Heart right ventricle (tissue), 16 donors: ENCODE results near the gene RTTN. TPM values are rescaled to one million over a fixed set of nuclear protein-coding genes. Genes with fewer than 3 reads are reported as not detected.

Experiments
- ATAC-seq, 8 donors: fragments of 200-7000 bp; cut with Tn5 transposase; one replicate each; pipeline ENCODE4 v1.9.1; 2020; ENCODE audit warnings: mild to moderate bottlenecking in 8 of 8, moderate library complexity in 8 of 8, moderate number of reproducible peaks in 1 of 8
- DNase-seq, 2 donors: peaks; one replicate each; pipeline ENCODE4 v3.0.0-alpha.2; 2020
- H3K27ac ChIP-seq, 10 donors: fragments of 200-600 bp; sonication (generic) in 2 of 10; one replicate each; pipeline versions ENCODE4 v1.5.0 to v1.8.0; 2020 to 2022; ENCODE audit warnings: mild to moderate bottlenecking in 3 of 10
- H3K27me3 ChIP-seq, 7 donors: fragments of 200-600 bp; one replicate each; pipeline ENCODE4 v1.8.0; 2021 to 2022; ENCODE audit warnings: mild to moderate bottlenecking in 2 of 7
- H3K36me3 ChIP-seq, 9 donors: fragments of 200-600 bp; sonication (generic) in 1 of 9; one replicate each; pipeline versions ENCODE4 v1.5.0 to v1.8.0; 2020 to 2022; ENCODE audit warnings: mild to moderate bottlenecking in 2 of 9
- H3K4me1 ChIP-seq, 9 donors: fragments of 200-600 bp; sonication (generic) in 1 of 9; one replicate each; pipeline versions ENCODE4 v1.5.0 to v1.8.0; 2020 to 2022; ENCODE audit warnings: mild to moderate bottlenecking in 4 of 9
- H3K4me3 ChIP-seq, 10 donors: fragments of 200-600 bp; sonication (generic) in 2 of 10; one replicate each; pipeline versions ENCODE4 v1.5.0 to v1.8.0; 2020 to 2022; ENCODE audit warnings: mild to moderate bottlenecking in 7 of 10, moderate library complexity in 2 of 10
- H3K9me3 ChIP-seq, 11 donors: fragments of 200-600 bp in 10 of 11; sonication (generic) in 2 of 11; one replicate each; pipeline versions ENCODE4 v1.5.0 to v1.8.0; 2013 to 2022; ENCODE audit warnings: mild to moderate bottlenecking in 2 of 11, control low read depth in 1 of 11, moderate library complexity in 1 of 11
- WGBS, 2 donors: extraction: QIAGEN DNeasy Blood & Tissue Kit; methylation state at CpG; one replicate each; pipeline ENCODE4 v1.1.7; 2013; ENCODE audit warnings: inconsistent platforms in 1 of 2; 5-methylcytosine and 5-hydroxymethylcytosine counted together
- intact Hi-C, 10 donors: fragments of 100-400 bp; cut with DNase I; formaldehyde crosslinking; loops; one replicate each; pipeline versions ENCODE4 v1.11.1 to v1.14.2; 2022
- polyA plus RNA-seq, 2 donors: library from polyadenylated mRNA; stranded (reverse); fragments of 200-250 nt; gene quantifications; one replicate each; pipeline ENCODE4 v1.2.3, GENCODE V29; 2013
- total RNA-seq, 10 donors: library from RNA; stranded (reverse); fragmentation: NEBNext Ultra II Directional in 3 of 10; extraction: Animal tissue kit (Norgen Biotek cat#: 25700) in 3 of 10; gene quantifications; one replicate each; pipeline versions ENCODE4 v1.2.1 to v1.2.4, GENCODE V29; 2021 to 2023
- TF ChIP-seq, protein P1 (sequence below), 9 donors: fragments of 200-600 bp; sonication (generic) in 2 of 9; IDR thresholded peaks; one replicate each; pipeline versions ENCODE4 v1.5.0 to v1.8.0; 2021 to 2022; ENCODE audit warnings: antibody characterized with exemption in 9 of 9, mild to moderate bottlenecking in 5 of 9, moderate library complexity in 1 of 9
- donor health status: Arrhythmogenic right ventricular cardiomyopathy.
- donor health status: ischemic (EF 13 %, LVEDD 7.1; RV severe dilation, severe dysfunction).
- donor health status: healthy with polysubstance abuse.
- donor health status: DM: no; HTN: yes; CAD: no.
- donor health status: DM: no; HTN: no; CAD: no.
- donor health status: ischemic (EF 25% LVEDD 6.9; RV normal size, moderate dysfunction).
- donor health status: ischemic (EF 25% LVEDD 5.7; RV mildly dilated, moderate dysfunction).
- donor health status: healthy.
- donor health status: DM: yes; HTN: yes; CAD: no.
- donor health status: Ischemic cardiomyopathy.
- donor health status: ischemic (EF 35%, LVEDD 5.7; RV mildly dilated, moderate dysfunction).
- donor health status: nonischemic (EF 11% LVEDD 7.7; RV severe dilation, severe dysfunction).
- donor health status: DM: yes; HTN: yes; CAD: no.
- donor health status: PGD.
- donor health status: ischemic (EF 29% LVEDD 5.4; RV normal size, mild dysfunction).
- donor health status: nonischemic (EF 23%, LVEDD 6.1; RV moderate dilation, normal function).

Gene RTTN
- total and polyA plus RNA-seq, 12 donors, result 3.5 to 15.7 (median 9.4) TPM

DNA sequence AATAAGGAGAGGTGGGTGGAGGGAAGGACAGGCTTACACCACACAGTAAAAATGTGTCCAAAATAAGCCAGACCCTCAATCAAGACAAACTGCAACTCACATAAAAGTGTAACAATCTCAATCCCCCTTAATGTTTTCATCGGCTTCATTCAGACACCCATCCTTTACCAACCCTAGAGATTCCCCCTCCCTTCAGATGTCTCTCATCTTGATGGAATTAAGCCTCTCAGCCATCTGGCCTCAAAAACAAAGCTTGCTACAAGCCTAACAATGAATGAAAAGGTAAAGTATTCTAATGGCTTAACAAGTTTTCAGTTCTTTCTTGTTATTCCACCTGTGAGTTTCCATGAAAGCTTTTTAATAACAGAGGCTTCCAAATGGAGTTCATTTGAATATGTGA, 5.2 kb downstream of the RTTN start:
- TF ChIP-seq, protein P1, sequence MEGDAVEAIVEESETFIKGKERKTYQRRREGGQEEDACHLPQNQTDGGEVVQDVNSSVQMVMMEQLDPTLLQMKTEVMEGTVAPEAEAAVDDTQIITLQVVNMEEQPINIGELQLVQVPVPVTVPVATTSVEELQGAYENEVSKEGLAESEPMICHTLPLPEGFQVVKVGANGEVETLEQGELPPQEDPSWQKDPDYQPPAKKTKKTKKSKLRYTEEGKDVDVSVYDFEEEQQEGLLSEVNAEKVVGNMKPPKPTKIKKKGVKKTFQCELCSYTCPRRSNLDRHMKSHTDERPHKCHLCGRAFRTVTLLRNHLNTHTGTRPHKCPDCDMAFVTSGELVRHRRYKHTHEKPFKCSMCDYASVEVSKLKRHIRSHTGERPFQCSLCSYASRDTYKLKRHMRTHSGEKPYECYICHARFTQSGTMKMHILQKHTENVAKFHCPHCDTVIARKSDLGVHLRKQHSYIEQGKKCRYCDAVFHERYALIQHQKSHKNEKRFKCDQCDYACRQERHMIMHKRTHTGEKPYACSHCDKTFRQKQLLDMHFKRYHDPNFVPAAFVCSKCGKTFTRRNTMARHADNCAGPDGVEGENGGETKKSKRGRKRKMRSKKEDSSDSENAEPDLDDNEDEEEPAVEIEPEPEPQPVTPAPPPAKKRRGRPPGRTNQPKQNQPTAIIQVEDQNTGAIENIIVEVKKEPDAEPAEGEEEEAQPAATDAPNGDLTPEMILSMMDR (IDR thresholded peaks at IDR 0.05), result no peak
- intact Hi-C loops, result loop anchor here in 3 of 10 donors (10.0 kb wide), 1 partner anchor 85 kb away; the partner anchor contains the start of gene SOCS6 (in 3 of the 3)
- H3K36me3 ChIP-seq, result peaks cover 0 to 81% (median 16%) of the 10 kb centered on the region in 9 donors
- 0 to 38% methylated on average over 1 of the region's 1 CpG for WGBS, 2 donors
- H3K4me1 ChIP-seq, result peaks cover 0 to 22% (median 11%) of the 10 kb centered on the region in 9 donors
- no peak for ATAC-seq
- no peak overlapping the region for H3K27ac ChIP-seq
- no peak overlapping the region for H3K4me3 ChIP-seq
- no peaks in the 10 kb centered on the region for H3K9me3 ChIP-seq
- DNase-seq, result no peak
- H3K27me3 ChIP-seq, result no peaks in the 10 kb centered on the region

DNA sequence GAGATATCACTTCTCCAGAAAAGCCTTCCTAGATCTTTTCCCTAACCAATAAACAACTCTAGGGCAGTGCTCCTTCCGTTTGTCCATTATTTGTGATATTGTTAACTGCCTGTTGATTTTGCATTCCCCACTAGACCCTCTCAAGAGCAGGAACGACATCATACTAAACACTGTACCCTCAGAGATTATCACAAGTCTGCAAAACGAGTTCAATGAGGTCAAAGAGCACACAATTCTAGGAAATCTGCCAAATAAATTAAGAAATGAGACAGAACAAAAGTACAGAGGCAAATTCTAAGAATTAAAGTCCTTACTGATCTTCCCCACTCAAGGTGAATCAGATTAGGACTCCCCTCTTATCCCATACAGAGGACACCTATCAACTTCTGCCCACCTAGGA, 7.6 kb downstream of the RTTN start:
- TF ChIP-seq, protein P1 (IDR thresholded peaks at IDR 0.05), result no peak
- intact Hi-C loops, result loop anchor here in 8 of 10 donors (2.0 to 5.0 kb wide), 5 partner anchors 233 to 254 kb away; no protein-coding TSS in a partner anchor
- Histone ChIP-seq H3K4me1 (peaks cover 0 to 7% (median 0%) of the 10 kb centered on the region in 9 donors), H3K4me3 (no peak overlapping the region), H3K27ac (no peak overlapping the region), H3K9me3 (no peaks in the 10 kb centered on the region), H3K36me3 (peaks cover 0 to 96% (median 22%) of the 10 kb centered on the region in 9 donors), H3K27me3 (no peaks in the 10 kb centered on the region)
- ATAC-seq (no peak), DNase-seq (no peak)
- WGBS, 2 donors, result 31 to 37% methylated on average over 3 of the region's 3 CpGs

DNA sequence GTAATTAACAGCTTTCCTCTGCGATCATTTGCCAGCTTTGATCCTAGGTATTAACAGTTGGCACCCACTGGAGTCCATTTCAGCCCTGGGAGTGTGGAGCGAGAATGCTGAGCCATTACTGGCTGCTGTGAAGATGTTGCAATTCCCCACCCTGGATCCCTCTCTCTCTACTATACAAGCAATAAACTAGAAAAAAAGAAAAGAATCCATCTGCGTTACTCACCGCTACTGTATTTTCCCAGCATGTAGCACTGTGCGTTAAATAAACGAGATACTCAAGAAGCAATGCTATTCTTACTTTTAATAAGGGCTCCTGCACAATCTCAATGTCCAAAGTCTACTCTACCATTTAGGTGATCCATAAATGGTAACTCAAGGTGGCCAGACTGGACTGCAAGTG, 8.5 kb downstream of the RTTN start:
- intact Hi-C loops, result loop anchor here in 8 of 10 donors (2.0 to 5.0 kb wide), 5 partner anchors 234 to 255 kb away; no protein-coding TSS in a partner anchor
- ATAC-seq, result no peak
- TF ChIP-seq, protein P1 (IDR thresholded peaks at IDR 0.05), result no peak
- H3K4me1 ChIP-seq, result peaks cover 0 to 7% (median 0%) of the 10 kb centered on the region in 9 donors
- no peak overlapping the region for H3K27ac ChIP-seq
- H3K27me3 ChIP-seq, result no peaks in the 10 kb centered on the region
- no peaks in the 10 kb centered on the region for H3K9me3 ChIP-seq
- 89 to 90% methylated on average over 6 of the region's 6 CpGs for WGBS, 2 donors
- no peak for DNase-seq
- no peak overlapping the region for H3K4me3 ChIP-seq
- H3K36me3 ChIP-seq, result peaks cover 0 to 98% (median 22%) of the 10 kb centered on the region in 9 donors

DNA sequence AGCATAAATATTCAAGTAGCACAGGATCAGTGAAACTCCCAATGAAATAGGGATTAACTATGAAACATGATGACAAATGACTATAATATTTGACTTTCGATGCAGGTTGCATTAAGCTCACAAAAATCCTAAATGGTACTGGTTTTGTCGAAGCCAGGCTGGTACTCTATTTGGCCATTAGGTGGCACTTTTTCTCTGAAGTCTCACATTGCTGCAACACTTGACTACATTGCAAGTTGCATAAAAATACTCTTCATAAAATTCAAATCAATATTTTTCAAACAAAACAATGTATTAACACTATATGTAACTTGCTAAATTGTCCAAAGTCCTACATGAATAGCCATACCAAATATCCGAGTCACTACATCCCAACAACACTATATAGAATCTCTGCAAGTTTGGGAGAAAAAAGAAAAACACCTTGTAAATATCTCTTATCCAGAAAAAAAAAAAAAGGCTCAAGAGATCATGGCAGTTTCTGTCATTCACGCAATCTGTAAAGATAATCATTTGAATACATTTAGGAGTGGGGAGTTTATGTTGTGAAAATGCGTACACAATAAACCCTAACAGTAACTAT, 9.5 kb downstream of the RTTN start:
- DNase-seq, result peak in 1 of 2 donors; percentile 26
- TF ChIP-seq, protein P1 (IDR thresholded peaks at IDR 0.05), result peak; percentile 64 to 87 (median 77)
- intact Hi-C loops, result loop anchor here (1.0 to 5.0 kb wide), 6 partner anchors 235 to 256 kb away; no protein-coding TSS in a partner anchor
- Histone ChIP-seq H3K27ac (peak overlapping the region in 5 of 10 donors; percentile 13 to 52 (median 22)), H3K4me3 (no peak overlapping the region), H3K9me3 (no peaks in the 10 kb centered on the region), H3K4me1 (peaks cover 0 to 7% (median 0%) of the 10 kb centered on the region in 9 donors), H3K36me3 (peaks cover 0 to 99% (median 25%) of the 10 kb centered on the region in 9 donors), H3K27me3 (no peaks in the 10 kb centered on the region)
- 61 to 63% methylated on average over 5 of the region's 5 CpGs for WGBS, 2 donors
- ATAC-seq, result peak in 6 of 8 donors; percentile 47 to 81 (median 75)
